IMR-90 (cell line): ENCODE measurements around the gene ELAVL4. TPM values are rescaled to one million over a fixed set of nuclear protein-coding genes. Genes with fewer than 3 reads are reported as not detected.

Source experiments
- ATAC-seq: fragments of 200-7000 bp; cut with Tn5 transposase; 2 replicates; pipeline ENCODE4 v1.9.1; 2020; ENCODE audit warnings: low read depth, mild to moderate bottlenecking, moderate library complexity
- BruUV-seq: library from RNA; stranded (reverse); fragments of 400-500 nt; replicated peaks from 2 replicates; lab custom pipeline; 2021; lab: Mats Ljungman, UMichigan
- CTCF ChIA-PET: fragments of 300-600 bp; formaldehyde crosslinking; extraction: SDS; loops from one replicate; lab custom pipeline; 2021; ENCODE audit warnings: antibody characterized with exemption; lab: Yijun Ruan, JAX
- POLR2A ChIA-PET: fragments of 300-600 bp; sonication (Branson Sonifier 250); formaldehyde crosslinking; loops from one replicate; lab custom pipeline; 2022; ENCODE audit warnings: antibody characterized with exemption; ENCODE audit not compliant: unreplicated experiment; lab: Charles Lee
- DNase-seq: peaks from one replicate; pipeline ENCODE4 v3.0.0; 2013
- H2AFZ ChIP-seq: replicated peaks from 2 replicates; pipeline ENCODE3; 2013; ENCODE audit warnings: low read length, mild to moderate bottlenecking; ENCODE audit not compliant: poor library complexity
- H2AK5ac ChIP-seq: 2 replicates; pipeline ENCODE4 v1.6.1; 2013; ENCODE audit warnings: low read depth, low read length, inconsistent platforms
- H2AK9ac ChIP-seq: replicated peaks from 2 replicates; pipeline ENCODE3; 2013; ENCODE audit warnings: mild to moderate bottlenecking, low read depth, low read length, moderate library complexity; ENCODE audit not compliant: poor library complexity
- H2BK120ac ChIP-seq: 2 replicates; pipeline ENCODE4 v1.6.1; 2013; ENCODE audit warnings: low read depth, low read length, inconsistent platforms
- H2BK15ac ChIP-seq: 3 replicates; pipeline ENCODE4 v1.6.1; 2013; ENCODE audit warnings: low read depth, low read length, inconsistent platforms
- H2BK20ac ChIP-seq: 2 replicates; pipeline ENCODE4 v1.6.1; 2013; ENCODE audit warnings: low read depth, mild to moderate bottlenecking, inconsistent platforms, low read length, moderate library complexity
- H2BK5ac ChIP-seq: 2 replicates; pipeline ENCODE4 v1.6.1; 2013; ENCODE audit warnings: mild to moderate bottlenecking, low read depth, low read length, inconsistent platforms; ENCODE audit not compliant: poor library complexity, severe bottlenecking
- H3K14ac ChIP-seq: replicated peaks from 2 replicates; pipeline ENCODE4 v1.6.1; 2013; ENCODE audit warnings: low read depth, low read length, inconsistent platforms
- H3K18ac ChIP-seq: 2 replicates; pipeline ENCODE4 v1.6.1; 2013; ENCODE audit warnings: low read depth, low read length, control low read depth
- H3K23ac ChIP-seq: 2 replicates; pipeline ENCODE4 v1.6.1; 2013; ENCODE audit warnings: low read depth, low read length, inconsistent platforms
- H3K27ac ChIP-seq: 2 replicates; pipeline ENCODE4 v1.5.1; 2013; ENCODE audit warnings: mild to moderate bottlenecking, control low read depth, low read length; ENCODE audit not compliant: insufficient read depth
- H3K27me3 ChIP-seq: 2 replicates; pipeline ENCODE4 v1.6.1; 2013; ENCODE audit warnings: low read length; ENCODE audit not compliant: control insufficient read depth, insufficient read depth
- H3K36me3 ChIP-seq: 2 replicates; pipeline ENCODE4 v1.6.1; 2013; ENCODE audit warnings: low read length, mixed read lengths; ENCODE audit not compliant: control insufficient read depth, insufficient read depth
- H3K4ac ChIP-seq: 2 replicates; pipeline ENCODE4 v1.6.1; 2013; ENCODE audit warnings: low read depth, low read length, inconsistent platforms
- H3K4me1 ChIP-seq: 2 replicates; pipeline ENCODE4 v1.6.1; 2013; ENCODE audit warnings: low read length, mixed read lengths; ENCODE audit not compliant: control insufficient read depth, insufficient read depth
- H3K4me2 ChIP-seq: 2 replicates; pipeline ENCODE4 v1.6.1; 2013; ENCODE audit warnings: low read depth, mild to moderate bottlenecking, control low read depth, low read length, moderate library complexity
- H3K4me3 ChIP-seq: 2 replicates; pipeline ENCODE4 v1.5.1; 2013; ENCODE audit warnings: low read depth, mild to moderate bottlenecking, control low read depth, low read length, moderate library complexity; ENCODE audit not compliant: insufficient read depth
- H3K56ac ChIP-seq: 2 replicates; pipeline ENCODE4 v1.6.1; 2013; ENCODE audit warnings: low read length, inconsistent platforms; ENCODE audit not compliant: insufficient read depth; ENCODE audit errors: extremely low read depth
- H3K79me1 ChIP-seq, 2 experiments: 2 replicates each; pipeline ENCODE4 v1.6.1; 2013; ENCODE audit warnings: low read length in 2 of 2, inconsistent platforms in 1 of 2, low read depth in 1 of 2
- H3K9ac ChIP-seq: 2 replicates; pipeline ENCODE4 v1.6.1; 2013; ENCODE audit warnings: low read depth, low read length, control low read depth
- H3K9me1 ChIP-seq: 2 replicates; pipeline ENCODE4 v1.6.1; 2013; ENCODE audit warnings: low read length, inconsistent platforms; ENCODE audit not compliant: insufficient read depth
- H3K9me3 ChIP-seq: 2 replicates; pipeline ENCODE4 v1.6.1; 2013; ENCODE audit warnings: low read length; ENCODE audit not compliant: control insufficient read depth, insufficient read depth
- H4K20me1 ChIP-seq: 2 replicates; pipeline ENCODE4 v1.6.1; 2013; ENCODE audit warnings: low read length, inconsistent platforms; ENCODE audit not compliant: insufficient read depth
- H4K5ac ChIP-seq: 2 replicates; pipeline ENCODE4 v1.6.1; 2013; ENCODE audit warnings: mild to moderate bottlenecking, low read depth, low read length, control low read depth
- H4K8ac ChIP-seq, 2 experiments: 2 replicates each; pipeline ENCODE4 v1.6.1; 2013; ENCODE audit warnings: low read depth in 2 of 2, low read length in 2 of 2, control low read depth in 1 of 2, inconsistent platforms in 1 of 2
- H4K91ac ChIP-seq: 2 replicates; pipeline ENCODE4 v1.6.1; 2013; ENCODE audit warnings: low read depth, low read length, inconsistent platforms; ENCODE audit not compliant: insufficient read depth
- MAFK ChIP-seq: IDR thresholded peaks from 2 replicates; pipeline ENCODE4 v1.6.1; 2012; ENCODE audit warnings: low read depth, low read length, improper control_type of control experiment
- MAZ ChIP-seq: IDR thresholded peaks from 2 replicates; pipeline ENCODE4 v1.6.1; 2012; ENCODE audit warnings: low read depth, mild to moderate bottlenecking, low read length, improper control_type of control experiment, moderate library complexity, borderline replicate concordance
- NFE2L2 ChIP-seq: fragments of 150-350 bp; IDR thresholded peaks from 2 replicates; pipeline ENCODE4 v1.6.1; 2016; ENCODE audit warnings: low read depth, mild to moderate bottlenecking, low read length
- POLR2A ChIP-seq: IDR thresholded peaks from 2 replicates; pipeline ENCODE4 v1.6.1; 2012; ENCODE audit warnings: mild to moderate bottlenecking, low read depth, low read length
- SMC3 ChIP-seq: fragments of 150-350 bp; IDR thresholded peaks from 2 replicates; pipeline ENCODE4 v1.6.1; 2016; ENCODE audit warnings: low read depth, mild to moderate bottlenecking, antibody characterized with exemption, low read length, moderate library complexity
- USF2 ChIP-seq: fragments of 150-350 bp; IDR thresholded peaks from 2 replicates; pipeline ENCODE4 v1.6.1; 2017; ENCODE audit warnings: mild to moderate bottlenecking, antibody characterized with exemption, low read length, low read depth
- WGBS, 2 experiments: methylation state at CpG; one replicate each; pipeline versions ENCODE4 v1.1.5 to v1.1.7; 2013; ENCODE audit warnings: missing lambda C conversion rate in 2 of 2; ENCODE audit not compliant: insufficient read length in 1 of 2; ENCODE audit errors: extremely low coverage in 2 of 2; 5-methylcytosine and 5-hydroxymethylcytosine counted together
- dilution Hi-C: fragments of 300-500 bp; cut with HindIII; formaldehyde crosslinking; loops from one replicate; pipeline ENCODE4 v1.14.3; 2018; ENCODE audit warnings: low sequenced_read_pairs; ENCODE audit not compliant: unreplicated experiment
- in situ Hi-C: fragments of 300-500 bp; cut with MboI; formaldehyde crosslinking; loops from 3 replicates; pipeline ENCODE4 v1.14.3; 2019; ENCODE audit warnings: low sequenced_read_pairs, inconsistent platforms, mixed read lengths
- intact Hi-C: fragments of 100-400 bp; cut with micrococcal nuclease; formaldehyde crosslinking; loops from 2 replicates; pipeline ENCODE4 v1.10.0; 2022
- polyA plus RNA-seq, 3 experiments: library from polyadenylated mRNA; depleted of rRNA; stranded (reverse); fragments of >200 nt; gene quantifications; 2 replicates each; pipeline ENCODE4 v1.2.3, GENCODE V29; 2012; ENCODE audit warnings: low replicate concordance in 1 of 3
- total RNA-seq: library from RNA; depleted of rRNA; stranded (reverse); fragments of >200 nt; gene quantifications from 2 replicates; pipeline ENCODE4 v1.2.3, GENCODE V29; 2012; rRNA removed

ELAVL4 gene
- total and polyA plus RNA-seq, 2 of the 4 experiments (the other 2 are of a cell fraction), result not detected

DNA sequence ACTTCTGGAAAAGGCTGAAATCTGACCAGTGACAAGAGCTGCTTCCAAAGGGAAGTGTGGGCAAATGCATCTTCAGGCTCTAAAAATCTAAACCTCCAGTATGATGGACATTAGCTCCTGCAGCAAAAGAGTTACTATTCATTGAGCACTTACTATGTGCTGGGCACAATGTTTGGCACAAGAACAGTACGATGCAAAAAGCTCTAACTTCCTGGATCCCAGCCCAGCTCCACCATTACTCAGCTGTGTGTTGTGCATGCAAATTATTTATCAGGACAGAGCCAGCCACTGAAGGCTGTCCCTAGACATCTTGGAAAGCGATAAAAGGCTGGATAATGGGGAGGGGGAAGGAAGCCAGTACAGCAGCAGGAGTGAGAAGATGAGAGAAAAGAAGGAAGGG is 143.5 kb downstream of the ELAVL4 start:
- Histone ChIP-seq H3K36me3 (no peaks in the 10 kb centered on the region), H3K4ac (no peak overlapping the region), H3K18ac (no peak overlapping the region), H4K5ac (no peak overlapping the region), H4K91ac (no peak overlapping the region), H3K27ac (no peak overlapping the region), H3K27me3 (no peaks in the 10 kb centered on the region), H3K23ac (no peak overlapping the region), H2AK9ac (no peak overlapping the region), H2BK15ac (no peak overlapping the region), H3K4me3 (no peak overlapping the region), H2AK5ac (no peak overlapping the region), H3K4me2 (no peak overlapping the region), H4K20me1 (no peaks in the 10 kb centered on the region), H3K9ac (no peak overlapping the region), H3K9me3 (peaks cover 10% of the 10 kb centered on the region), H2BK120ac (no peak overlapping the region), H3K4me1 (no peaks in the 10 kb centered on the region), H2BK20ac (no peak overlapping the region), H3K14ac (no peak overlapping the region), H3K79me1 (no peaks in the 10 kb centered on the region), H3K56ac (no peak overlapping the region), H4K8ac (no peak overlapping the region), H3K9me1 (no peaks in the 10 kb centered on the region), H2AFZ (no peak overlapping the region), H2BK5ac (no peak overlapping the region)
- CTCF ChIA-PET, result no interaction called here
- ATAC-seq (no peak), DNase-seq (no peak)
- POLR2A ChIA-PET, result no interaction called here
- WGBS, 2 experiments, result 14% methylated on average over 1 of the region's 2 CpGs; no CpG with 5 or more reads in 1 of the 2 experiments
- TF ChIP-seq SMC3 (no peak), POLR2A (no peak), USF2 (no peak), MAZ (no peak), NFE2L2 (no peak), MAFK (no peak)
- dilution Hi-C loops, result no loop called here
- in situ Hi-C loops, result no loop called here
- BruUV-seq, result no TSS peak
- intact Hi-C loops, result no loop called here

Other genes starting within 250 kb of the ELAVL4 start
- gene AGBL4, start 85.0 kb upstream of the ELAVL4 start, total RNA-seq, result not detected in 2 replicates
- gene AGBL4, start 85.0 kb upstream of the ELAVL4 start, polyA plus RNA-seq (2012; rRNA removed), result not detected in 2 replicates